HG03159 (cell line): ENCODE measurements around the gene AMIGO1.

Experiments
- ATAC-seq: cut with Tn5 transposase; IDR thresholded peaks from one replicate; pipeline ENCODE4 v1.9.1; 2021; ENCODE audit warnings: mild to moderate bottlenecking, moderate library complexity; ENCODE audit not compliant: unreplicated experiment

AMIGO1 gene

DNA sequence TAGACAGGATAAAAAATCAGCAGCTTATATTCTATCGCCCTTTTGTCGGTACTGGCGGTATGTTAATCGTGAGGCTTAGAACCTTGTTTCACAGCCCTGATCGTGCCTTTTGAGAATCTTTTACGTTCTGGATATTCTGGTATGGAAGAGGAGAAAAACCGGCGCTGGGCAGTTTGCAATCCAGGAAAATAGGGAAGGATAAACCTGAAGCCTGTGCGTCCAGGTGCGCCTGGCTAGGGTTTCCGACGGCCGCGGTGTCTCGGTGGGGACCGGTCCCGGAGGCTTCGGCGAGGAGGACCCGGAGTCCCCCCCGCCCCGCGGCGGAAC lies 43.4 kb downstream of the AMIGO1 start:
- ATAC-seq = no peak

DNA sequence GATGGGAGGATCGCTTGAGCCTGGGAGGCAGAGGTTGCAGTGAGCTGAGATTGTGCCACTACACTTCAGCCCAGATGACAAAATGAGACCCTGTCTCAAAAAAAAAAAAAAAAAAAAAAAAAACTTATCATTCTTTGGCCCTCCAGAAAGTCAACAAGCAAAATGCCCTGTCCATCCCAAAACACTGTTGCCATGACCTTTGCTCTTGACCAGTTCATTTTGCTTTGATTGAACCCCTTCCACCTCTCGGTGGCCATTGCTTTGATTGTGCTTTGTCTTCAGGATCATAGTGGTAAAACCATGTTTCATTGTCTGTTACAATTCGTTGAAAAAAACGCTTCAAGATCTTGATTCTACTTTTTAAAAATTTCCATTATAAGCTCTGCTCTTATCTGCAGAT lies 51.7 kb downstream of the AMIGO1 start:
- ATAC-seq = no peak

DNA sequence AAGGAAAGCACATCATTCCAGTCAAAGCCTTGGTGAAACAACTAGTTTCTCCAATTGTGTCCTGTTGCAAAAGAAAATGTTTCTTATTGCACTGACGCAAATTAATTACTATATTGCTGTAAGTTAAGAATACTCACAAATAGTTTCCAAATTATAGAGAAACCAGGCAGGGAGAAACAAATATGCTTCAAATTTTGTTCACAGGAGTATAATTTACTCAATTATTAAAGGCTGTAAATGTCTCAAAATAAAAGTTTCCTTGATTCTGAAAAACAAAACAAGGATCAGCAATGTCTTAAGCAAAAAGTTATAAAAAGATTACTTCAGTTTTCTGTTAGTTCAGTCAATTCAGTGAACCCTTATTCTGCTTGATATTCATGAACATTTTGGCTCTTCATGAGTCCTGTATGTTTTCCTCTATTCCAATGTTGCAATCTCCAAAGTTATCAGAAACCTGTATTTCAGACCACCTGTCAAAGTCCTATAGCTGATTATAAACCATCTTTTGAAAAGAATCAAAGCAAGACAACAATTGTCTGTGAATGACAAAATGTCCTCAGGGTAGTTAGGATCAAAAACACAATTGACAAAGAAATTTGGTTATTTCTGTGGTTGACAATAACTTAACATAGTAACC lies 54.9 kb downstream of the AMIGO1 start:
- no peak for ATAC-seq
